Immature natural killer cell (primary cell): ENCODE measurements around the gene HYAL3. TPM values are rescaled to one million over a fixed set of nuclear protein-coding genes. Genes with fewer than 3 reads are reported as not detected.
"Not testable (repeated sequence)": the region's sequence is repeated elsewhere in the genome, so short reads cannot be mapped to it uniquely, and the experiment has no call there.

ENCODE experiments used
- DNase-seq, 3 donors: peaks; one replicate each; pipeline ENCODE4 v3.0.0; 2022; ENCODE audit warnings: mixed read lengths in 1 of 3
- H3K27ac Mint-ChIP-seq, 6 donors: one replicate each; pipeline ENCODE4 v1.8.0; 2020; ENCODE audit warnings: mixed read lengths in 6 of 6, mild to moderate bottlenecking in 5 of 6, inconsistent platforms in 4 of 6, moderate library complexity in 3 of 6
- H3K27me3 Mint-ChIP-seq, 3 donors: one replicate each; pipeline ENCODE4 v1.8.0; 2020 to 2021; ENCODE audit warnings: low read depth in 3 of 3, mild to moderate bottlenecking in 3 of 3, mixed read lengths in 3 of 3, moderate library complexity in 3 of 3, inconsistent platforms in 1 of 3
- H3K36me3 Mint-ChIP-seq, 3 donors: one replicate each; pipeline ENCODE4 v1.8.0; 2020; ENCODE audit warnings: mixed read lengths in 3 of 3, inconsistent platforms in 2 of 3, mild to moderate bottlenecking in 2 of 3
- H3K4me1 Mint-ChIP-seq, 2 donors: one replicate each; pipeline ENCODE4 v1.8.0; 2020; ENCODE audit warnings: inconsistent platforms in 2 of 2, mild to moderate bottlenecking in 2 of 2, mixed read lengths in 2 of 2, moderate library complexity in 1 of 2
- H3K4me3 Mint-ChIP-seq, 5 donors: one replicate each; pipeline ENCODE4 v1.8.0; 2020; ENCODE audit warnings: mild to moderate bottlenecking in 5 of 5, mixed read lengths in 5 of 5, inconsistent platforms in 3 of 5, moderate library complexity in 3 of 5
- H3K9me3 Mint-ChIP-seq, 6 donors: one replicate each; pipeline ENCODE4 v1.8.0; 2020; ENCODE audit warnings: mild to moderate bottlenecking in 6 of 6, mixed read lengths in 6 of 6, inconsistent platforms in 4 of 6, moderate library complexity in 3 of 6
- polyA plus RNA-seq, 3 donors: library from polyadenylated mRNA; unstranded; fragments of 300-500 nt; fragmentation: Illumina TruSeq; gene quantifications; one replicate each; pipeline ENCODE4 v1.2.3, GENCODE V29; 2021

The HYAL3 gene
- polyA plus RNA-seq, 3 donors from 2014 or later, result 1.5 to 2.4 (median 2.2) TPM

- H3K27me3 Mint-ChIP-seq, result peaks cover 0 to 5% (median 1%) of the 10 kb centered on the region in 3 donors
- no peak for DNase-seq
These were observed 42.0 kb downstream of the HYAL3 start for GRCh38 chr3:50256978-50257890.

DNA sequence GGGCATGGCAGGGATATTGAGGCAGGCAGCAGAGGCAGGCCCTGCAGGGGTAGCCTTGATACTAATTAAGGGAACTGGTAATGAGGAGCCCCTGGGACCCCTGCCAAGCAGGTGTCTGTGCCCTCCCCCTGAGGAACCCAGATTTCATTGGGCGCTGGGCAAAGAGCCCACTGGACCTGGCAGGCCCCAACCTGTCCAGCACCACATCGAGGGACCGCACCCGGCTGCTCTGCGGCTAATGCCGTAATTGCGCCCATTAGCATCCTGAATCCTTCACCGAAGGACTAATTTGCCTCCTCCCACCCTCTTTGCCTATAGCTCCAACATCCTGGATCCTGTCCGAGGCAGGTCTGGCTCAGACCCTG lies 44.0 kb downstream of the HYAL3 start:
- peaks cover 19 to 30% of the 10 kb centered on the region in 2 donors for H3K4me1 Mint-ChIP-seq
- H3K27ac Mint-ChIP-seq, result peak overlapping the region in 1 of 6 donors; percentile 50
- no peak overlapping the region for H3K4me3 Mint-ChIP-seq
- peaks cover 4 to 11% (median 7%) of the 10 kb centered on the region in 3 donors for H3K36me3 Mint-ChIP-seq
- H3K27me3 Mint-ChIP-seq, result peaks cover 0 to 3% (median 1%) of the 10 kb centered on the region in 3 donors
- no peaks in the 10 kb centered on the region for H3K9me3 Mint-ChIP-seq
- no peak for DNase-seq

More at GRCh38 chr3:50256978-50257890, 42.0 kb downstream of the HYAL3 start:
- Mint-ChIP-seq H3K4me3 (no peak overlapping the region), H3K36me3 (peaks cover 4 to 11% (median 7%) of the 10 kb centered on the region in 3 donors), H3K4me1 (peaks cover 5 to 20% of the 10 kb centered on the region in 2 donors), H3K27ac (peak overlapping the region in 2 of 6 donors; percentile 9 to 58), H3K9me3 (no peaks in the 10 kb centered on the region)

GRCh38 chr3:50254577-50255250 lies 44.5 kb downstream of the HYAL3 start:
- no peak overlapping the region for H3K4me3 Mint-ChIP-seq
- DNase-seq, result no peak
- no peaks in the 10 kb centered on the region for H3K9me3 Mint-ChIP-seq
- peaks cover 0 to 5% (median 1%) of the 10 kb centered on the region in 3 donors for H3K27me3 Mint-ChIP-seq
- peak overlapping the region in 4 of 6 donors; percentile 39 to 55 (median 50) for H3K27ac Mint-ChIP-seq
- H3K4me1 Mint-ChIP-seq, result peaks cover 24 to 34% of the 10 kb centered on the region in 2 donors
- peaks cover 4 to 11% (median 7%) of the 10 kb centered on the region in 3 donors for H3K36me3 Mint-ChIP-seq

GRCh38 chr3:50251220-50251619 lies 48.0 kb downstream of the HYAL3 start:
- Mint-ChIP-seq H3K9me3 (no peaks in the 10 kb centered on the region), H3K36me3 (no peaks in the 10 kb centered on the region), H3K4me1 (peaks cover 50 to 63% of the 10 kb centered on the region in 2 donors), H3K27me3 (peaks cover 0 to 4% (median 3%) of the 10 kb centered on the region in 3 donors), H3K27ac (peak overlapping the region in 5 of 6 donors; percentile 62 to 98 (median 74)), H3K4me3 (no peak overlapping the region)
- DNase-seq, result no peak

GRCh38 chr3:50250514-50250913 lies 48.7 kb downstream of the HYAL3 start:
- H3K9me3 Mint-ChIP-seq, result no peaks in the 10 kb centered on the region
- H3K36me3 Mint-ChIP-seq, result no peaks in the 10 kb centered on the region
- H3K27ac Mint-ChIP-seq, result peak overlapping the region; percentile 62 to 98 (median 80)
- peaks cover 57 to 70% of the 10 kb centered on the region in 2 donors for H3K4me1 Mint-ChIP-seq
- H3K27me3 Mint-ChIP-seq, result peaks cover 1 to 8% (median 3%) of the 10 kb centered on the region in 3 donors
- DNase-seq, result no peak
- peak overlapping the region in 1 of 5 donors; percentile 36 for H3K4me3 Mint-ChIP-seq

GRCh38 chr3:50249457-50249856 lies 49.7 kb downstream of the HYAL3 start:
- H3K27ac Mint-ChIP-seq, result peak overlapping the region in 5 of 6 donors; percentile 30 to 98 (median 79)

DNA sequence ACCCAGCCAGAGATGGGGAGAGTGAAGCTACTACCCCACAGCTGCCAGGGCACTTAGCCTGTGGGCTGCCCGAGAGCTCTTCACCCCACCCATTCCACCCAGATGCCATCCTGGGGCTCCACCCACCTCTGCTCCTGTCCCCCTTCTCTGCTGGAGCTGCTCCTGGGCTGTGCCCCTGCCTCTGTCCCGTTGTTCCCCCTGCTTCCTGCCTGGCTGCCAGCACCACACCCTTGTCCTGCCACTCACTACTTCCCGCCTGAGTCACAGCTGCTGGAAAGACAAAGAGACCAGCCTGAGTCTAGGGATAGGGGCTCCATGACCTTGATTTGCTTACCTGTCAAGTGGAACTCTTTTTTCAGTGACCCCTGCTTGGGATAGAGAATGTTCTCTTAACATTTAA lies 50.8 kb downstream of the HYAL3 start:
- H3K27ac Mint-ChIP-seq, result peak overlapping the region; percentile 86 to 98 (median 90)
- no peaks in the 10 kb centered on the region for H3K9me3 Mint-ChIP-seq
- peaks cover 3 to 11% (median 3%) of the 10 kb centered on the region in 3 donors for H3K27me3 Mint-ChIP-seq
- H3K4me1 Mint-ChIP-seq, result peaks cover 72 to 78% of the 10 kb centered on the region in 2 donors
- H3K4me3 Mint-ChIP-seq, result peak overlapping the region in 3 of 5 donors; percentile 2 to 59 (median 38)
- DNase-seq, result no peak
- H3K36me3 Mint-ChIP-seq, result no peaks in the 10 kb centered on the region

More at GRCh38 chr3:50249457-50249856, 49.7 kb downstream of the HYAL3 start:
- Mint-ChIP-seq H3K27me3 (peaks cover 3 to 8% (median 3%) of the 10 kb centered on the region in 3 donors), H3K36me3 (no peaks in the 10 kb centered on the region), H3K9me3 (no peaks in the 10 kb centered on the region), H3K4me3 (no peak overlapping the region), H3K4me1 (peaks cover 66 to 78% of the 10 kb centered on the region in 2 donors)
- no peak for DNase-seq

- H3K36me3 Mint-ChIP-seq, result no peaks in the 10 kb centered on the region
- peaks cover 3 to 15% (median 3%) of the 10 kb centered on the region in 3 donors for H3K27me3 Mint-ChIP-seq
- H3K9me3 Mint-ChIP-seq, result no peaks in the 10 kb centered on the region
- peak; percentile 72 to 80 (median 77) for DNase-seq
- H3K4me3 Mint-ChIP-seq, result peak overlapping the region; percentile 72 to 84 (median 81)
- H3K4me1 Mint-ChIP-seq, result peaks cover 89 to 93% of the 10 kb centered on the region in 2 donors
- peak overlapping the region; percentile 93 to 98 (median 96) for H3K27ac Mint-ChIP-seq
These were observed 52.7 kb downstream of the HYAL3 start for GRCh38 chr3:50246517-50246954.

- DNase-seq, result peak; percentile 91 to 92 (median 91)
- peak overlapping the region; percentile 93 to 98 (median 96) for H3K27ac Mint-ChIP-seq
- peaks cover 3 to 15% (median 5%) of the 10 kb centered on the region in 3 donors for H3K27me3 Mint-ChIP-seq
- peak overlapping the region; percentile 72 to 84 (median 81) for H3K4me3 Mint-ChIP-seq
- H3K4me1 Mint-ChIP-seq, result peaks cover 89 to 93% of the 10 kb centered on the region in 2 donors
- no peaks in the 10 kb centered on the region for H3K9me3 Mint-ChIP-seq
- H3K36me3 Mint-ChIP-seq, result no peaks in the 10 kb centered on the region
These were observed 53.2 kb downstream of the HYAL3 start for GRCh38 chr3:50245831-50246516.

GRCh38 chr3:50245251-50245745 lies 53.9 kb downstream of the HYAL3 start:
- Mint-ChIP-seq H3K4me3 (peak overlapping the region; percentile 40 to 84 (median 81)), H3K27ac (peak overlapping the region; percentile 88 to 98 (median 96)), H3K9me3 (no peaks in the 10 kb centered on the region), H3K36me3 (no peaks in the 10 kb centered on the region), H3K27me3 (peaks cover 3 to 15% (median 5%) of the 10 kb centered on the region in 3 donors), H3K4me1 (peaks cover 85 to 94% of the 10 kb centered on the region in 2 donors)
- DNase-seq, result no peak

GRCh38 chr3:50244813-50245212 lies 54.4 kb downstream of the HYAL3 start:
- not testable (repeated sequence) for H3K36me3 Mint-ChIP-seq, DNase-seq, H3K9me3 Mint-ChIP-seq
- H3K4me3 Mint-ChIP-seq, result peak overlapping the region; percentile 40 to 71 (median 53)
- peaks cover 3 to 12% (median 5%) of the 10 kb centered on the region in 3 donors for H3K27me3 Mint-ChIP-seq
- peak overlapping the region; percentile 81 to 98 (median 94) for H3K27ac Mint-ChIP-seq
- peaks cover 85 to 94% of the 10 kb centered on the region in 2 donors for H3K4me1 Mint-ChIP-seq

DNA sequence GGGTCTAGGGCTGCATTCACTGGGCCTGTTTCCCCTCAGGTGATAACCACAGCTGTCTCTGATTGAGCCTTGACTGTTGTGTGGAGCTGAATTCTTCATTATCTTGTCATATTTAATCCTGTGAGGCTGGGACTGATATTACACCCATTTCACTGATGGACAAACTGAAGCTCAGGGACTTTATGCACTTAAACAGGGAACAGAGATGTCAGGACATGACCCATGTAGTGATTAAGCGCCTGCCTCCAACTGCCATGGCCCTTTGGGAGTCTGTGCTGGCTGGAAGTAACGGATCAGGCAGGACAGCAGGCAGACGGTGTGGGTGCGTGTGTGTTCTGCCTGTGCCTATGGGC lies 55.7 kb downstream of the HYAL3 start:
- DNase-seq, result no peak
- Mint-ChIP-seq H3K27me3 (peaks cover 3 to 11% (median 5%) of the 10 kb centered on the region in 3 donors), H3K9me3 (no peaks in the 10 kb centered on the region), H3K27ac (peak overlapping the region; percentile 84 to 96 (median 92)), H3K4me1 (peaks cover 90 to 95% of the 10 kb centered on the region in 2 donors), H3K36me3 (no peaks in the 10 kb centered on the region), H3K4me3 (peak overlapping the region in 4 of 5 donors; percentile 47 to 83 (median 75))
